H1 (cell line): ENCODE data around the gene ZCCHC3. TPM values are rescaled to one million over a fixed set of nuclear protein-coding genes. Genes with fewer than 3 reads are reported as not detected.

Experiments used
- E2F6 ChIP-seq: IDR thresholded peaks from 2 replicates; pipeline ENCODE4 v1.6.1; 2012; ENCODE audit warnings: inconsistent platforms
- EZH2 ChIP-seq: fragments of 200-600 bp; sonication (generic); IDR thresholded peaks from 2 replicates; pipeline ENCODE4 v1.7.1; 2012; ENCODE audit warnings: low read depth, mild to moderate bottlenecking, moderate library complexity, low read length, inconsistent platforms; ENCODE audit not compliant: severe bottlenecking
- GTF2F1 ChIP-seq: IDR thresholded peaks from 2 replicates; pipeline ENCODE4 v1.6.1; 2012; ENCODE audit warnings: low read depth, low read length, improper control_type of control experiment, borderline replicate concordance
- MAFK ChIP-seq: IDR thresholded peaks from 2 replicates; pipeline ENCODE4 v1.6.1; 2012; ENCODE audit warnings: low read depth, mild to moderate bottlenecking, improper control_type of control experiment, low read length
- ZNF274 ChIP-seq: IDR thresholded peaks from 2 replicates; pipeline ENCODE4 v1.7.0; 2012; ENCODE audit warnings: low read length, borderline replicate concordance; ENCODE audit errors: extremely low read depth
- polyA plus RNA-seq, 7 experiments: library from polyadenylated mRNA; depleted of rRNA in 3 of 7; stranded (reverse) in 5 of 7; unstranded in 2 of 7; fragments of >200 nt in 5 of 7; fragments of 200-250 nt in 2 of 7; gene quantifications; 1 replicate in 5 of 7; 2 replicates in 1 of 7; 4 replicates in 1 of 7; pipeline versions ENCODE4 v1.2.1 to v1.2.3, GENCODE V29; 2011 to 2013; ENCODE audit warnings: missing spikeins in 2 of 7, mixed read lengths in 2 of 7
- total RNA-seq: library from RNA; stranded (reverse); fragmentation: NEBNext Ultra II Directional; extraction: Animal tissue kit (Norgen Biotek cat#: 25700); gene quantifications from 2 replicates; pipeline ENCODE4 v1.2.1, GENCODE V29; 2021
- TF ChIP-seq, protein P1 (sequence below): IDR thresholded peaks from 2 replicates; pipeline ENCODE4 v1.6.1; 2011; ENCODE audit warnings: low read depth, mild to moderate bottlenecking, low read length; ENCODE audit not compliant: insufficient read depth

The ZCCHC3 gene
- total and polyA plus RNA-seq, 2 of the 8 experiments (the other 6 are each of a cell fraction or from before 2014, with no cell fraction given), result 33.7 to 52.4 TPM

- no peak for TF ChIP-seq EZH2
- TF ChIP-seq, protein P1, sequence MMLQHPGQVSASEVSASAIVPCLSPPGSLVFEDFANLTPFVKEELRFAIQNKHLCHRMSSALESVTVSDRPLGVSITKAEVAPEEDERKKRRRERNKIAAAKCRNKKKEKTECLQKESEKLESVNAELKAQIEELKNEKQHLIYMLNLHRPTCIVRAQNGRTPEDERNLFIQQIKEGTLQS, result no peak
- TF ChIP-seq GTF2F1, result peak; percentile 84; the same call in 1 of the 2 replicates
- TF ChIP-seq E2F6, result peak; percentile 91
- TF ChIP-seq ZNF274, result no peak
- no peak for TF ChIP-seq MAFK
Measured at GRCh38 chr20:297098-297924, at the start of gene ZCCHC3 (continued).
